ENCODE results near the gene PDE1A.

PDE1A gene

DNA sequence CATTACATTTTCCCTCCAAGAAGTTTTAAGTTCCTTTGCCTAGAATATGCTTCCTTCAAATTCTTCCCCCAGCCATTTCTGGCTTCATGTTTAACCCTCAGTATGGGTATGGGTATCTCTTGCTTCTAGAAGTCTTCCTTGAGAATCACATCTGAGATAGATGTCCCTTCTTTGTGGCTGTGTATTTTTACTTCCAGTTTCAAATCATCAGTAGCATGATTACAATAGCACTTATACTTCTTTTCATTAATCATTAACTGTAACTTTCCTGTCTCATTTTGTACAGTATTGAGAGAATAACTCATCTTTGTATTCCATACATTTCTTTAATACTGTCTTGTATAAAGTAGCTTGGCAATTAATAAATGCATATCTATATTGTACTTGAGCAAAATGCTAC lies 17.3 kb upstream of the PDE1A start:
- no peaks in the 10 kb centered on the region for H4K20me1 ChIP-seq
- no peak overlapping the region for H3K4me2 ChIP-seq
- no peak overlapping the region for H3K9ac ChIP-seq
- H3K4me3 ChIP-seq, result no peak overlapping the region
- no peaks in the 10 kb centered on the region for H3K9me3 ChIP-seq
- H3K27me3 ChIP-seq, result no peaks in the 10 kb centered on the region
- no peak for TF ChIP-seq Cebpa-rat (IDR thresholded peaks at IDR 0.05)
- H3K36me3 ChIP-seq, result no peaks in the 10 kb centered on the region
- H3K27ac ChIP-seq, result no peak overlapping the region
- no peaks in the 10 kb centered on the region for H3K4me1 ChIP-seq

DNA sequence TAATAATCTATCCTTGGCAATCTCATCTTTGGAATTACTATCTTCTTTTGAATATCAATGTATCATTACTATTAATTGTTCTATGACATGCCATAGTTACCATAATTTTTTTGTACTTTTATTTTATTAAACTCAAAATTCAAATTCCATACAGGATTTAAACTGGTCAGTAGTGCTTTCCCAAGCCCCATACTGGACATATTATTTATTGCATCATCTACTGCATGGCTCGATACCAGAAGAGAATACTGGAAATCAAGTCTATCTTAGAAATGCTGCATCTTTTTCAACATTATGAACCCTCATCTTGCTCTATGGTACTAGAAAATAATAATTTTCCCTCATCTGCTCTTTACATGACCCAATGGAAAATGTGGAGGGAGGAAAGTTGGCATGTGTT lies 9.4 kb upstream of the PDE1A start:
- H4K20me1 ChIP-seq, result no peaks in the 10 kb centered on the region
- H3K27ac ChIP-seq, result no peak overlapping the region
- TF ChIP-seq Cebpa-rat (IDR thresholded peaks at IDR 0.05), result no peak

DNA sequence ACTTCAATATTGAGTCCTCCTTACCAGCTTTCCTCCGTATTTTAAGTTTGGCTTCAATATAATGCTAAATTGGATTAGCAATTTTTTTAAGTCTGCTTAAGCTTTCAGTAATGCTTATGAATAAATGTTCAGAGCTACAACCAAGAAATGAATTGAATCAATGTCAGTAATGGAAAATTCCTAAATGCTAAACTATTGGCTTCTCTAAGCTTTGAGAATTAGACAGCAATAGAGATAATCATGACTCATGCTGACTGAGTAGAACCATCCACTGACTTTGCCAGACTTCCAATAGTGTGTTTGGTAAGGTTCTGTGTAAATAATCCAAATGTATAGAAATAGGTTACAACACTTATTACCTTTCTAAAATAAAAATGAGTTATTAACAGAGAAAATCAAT lies 8.9 kb upstream of the PDE1A start:
- no peaks in the 10 kb centered on the region for H3K4me1 ChIP-seq
- H4K20me1 ChIP-seq, result no peaks in the 10 kb centered on the region
- H3K4me3 ChIP-seq, result no peak overlapping the region
- H3K27me3 ChIP-seq, result no peaks in the 10 kb centered on the region
- H3K36me3 ChIP-seq, result no peaks in the 10 kb centered on the region
- H3K4me2 ChIP-seq, result no peak overlapping the region
- no peak overlapping the region for H3K27ac ChIP-seq
- no peaks in the 10 kb centered on the region for H3K9me3 ChIP-seq
- H3K9ac ChIP-seq, result no peak overlapping the region
- TF ChIP-seq Cebpa-rat (IDR thresholded peaks at IDR 0.05), result no peak

More for the DNA sequence above, 9.4 kb upstream of the PDE1A start:
- H3K4me3 ChIP-seq, result no peak overlapping the region
- H3K9me3 ChIP-seq, result no peaks in the 10 kb centered on the region
- H3K4me1 ChIP-seq, result no peaks in the 10 kb centered on the region
- H3K27me3 ChIP-seq, result no peaks in the 10 kb centered on the region
- H3K36me3 ChIP-seq, result no peaks in the 10 kb centered on the region
- no peak overlapping the region for H3K4me2 ChIP-seq
- no peak overlapping the region for H3K9ac ChIP-seq

DNA sequence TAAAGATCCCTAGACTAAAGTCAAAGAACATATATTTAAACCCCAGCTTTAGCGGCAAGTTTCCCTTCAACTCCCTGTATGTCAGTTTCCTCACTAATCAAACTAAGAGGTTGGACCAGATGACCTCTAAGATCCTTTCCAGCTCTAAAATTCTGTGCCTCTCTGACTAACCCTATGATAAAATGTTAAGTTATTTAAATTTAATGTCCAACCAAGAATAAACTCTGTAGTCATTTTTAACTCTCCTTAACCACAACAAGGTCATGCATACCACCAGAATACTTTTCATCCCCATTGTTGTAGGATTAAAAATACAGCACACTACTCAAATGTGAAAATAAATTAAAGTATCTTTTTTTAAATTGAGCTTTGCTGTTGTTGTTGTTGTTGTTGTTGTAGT lies 5.2 kb upstream of the PDE1A start:
- no peak for TF ChIP-seq Cebpa-rat (IDR thresholded peaks at IDR 0.05)
- Histone ChIP-seq H4K20me1 (no peaks in the 10 kb centered on the region), H3K9me3 (no peaks in the 10 kb centered on the region), H3K4me1 (no peaks in the 10 kb centered on the region), H3K4me2 (no peak overlapping the region), H3K4me3 (no peak overlapping the region), H3K27me3 (no peaks in the 10 kb centered on the region), H3K36me3 (no peaks in the 10 kb centered on the region), H3K9ac (no peak overlapping the region), H3K27ac (no peak overlapping the region)

DNA sequence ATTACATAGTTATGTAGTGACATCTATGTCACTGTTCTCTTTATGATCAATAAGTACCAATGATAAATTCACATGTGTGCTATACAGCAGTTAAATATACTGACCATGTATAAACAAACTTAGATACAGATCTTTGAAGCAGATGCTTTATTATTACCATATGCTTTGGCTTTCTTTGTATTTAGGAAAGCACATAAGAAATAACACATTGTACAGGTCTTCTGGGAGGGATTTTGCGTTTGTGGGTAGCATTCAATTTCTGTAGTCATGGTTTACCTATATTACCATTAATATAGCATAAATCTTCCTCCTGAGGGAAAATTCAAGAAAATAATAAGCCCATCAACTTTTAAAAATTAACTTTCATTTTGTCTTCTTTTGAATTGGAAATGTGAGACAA lies 1.6 kb upstream of the PDE1A start:
- no peak overlapping the region for H3K9ac ChIP-seq
- no peaks in the 10 kb centered on the region for H3K9me3 ChIP-seq
- no peak overlapping the region for H3K4me3 ChIP-seq
- H3K27me3 ChIP-seq, result no peaks in the 10 kb centered on the region
- no peaks in the 10 kb centered on the region for H3K36me3 ChIP-seq
- no peak for TF ChIP-seq Cebpa-rat (IDR thresholded peaks at IDR 0.05)
- H4K20me1 ChIP-seq, result no peaks in the 10 kb centered on the region
- no peak overlapping the region for H3K4me2 ChIP-seq
- H3K27ac ChIP-seq, result no peak overlapping the region
- no peaks in the 10 kb centered on the region for H3K4me1 ChIP-seq

DNA sequence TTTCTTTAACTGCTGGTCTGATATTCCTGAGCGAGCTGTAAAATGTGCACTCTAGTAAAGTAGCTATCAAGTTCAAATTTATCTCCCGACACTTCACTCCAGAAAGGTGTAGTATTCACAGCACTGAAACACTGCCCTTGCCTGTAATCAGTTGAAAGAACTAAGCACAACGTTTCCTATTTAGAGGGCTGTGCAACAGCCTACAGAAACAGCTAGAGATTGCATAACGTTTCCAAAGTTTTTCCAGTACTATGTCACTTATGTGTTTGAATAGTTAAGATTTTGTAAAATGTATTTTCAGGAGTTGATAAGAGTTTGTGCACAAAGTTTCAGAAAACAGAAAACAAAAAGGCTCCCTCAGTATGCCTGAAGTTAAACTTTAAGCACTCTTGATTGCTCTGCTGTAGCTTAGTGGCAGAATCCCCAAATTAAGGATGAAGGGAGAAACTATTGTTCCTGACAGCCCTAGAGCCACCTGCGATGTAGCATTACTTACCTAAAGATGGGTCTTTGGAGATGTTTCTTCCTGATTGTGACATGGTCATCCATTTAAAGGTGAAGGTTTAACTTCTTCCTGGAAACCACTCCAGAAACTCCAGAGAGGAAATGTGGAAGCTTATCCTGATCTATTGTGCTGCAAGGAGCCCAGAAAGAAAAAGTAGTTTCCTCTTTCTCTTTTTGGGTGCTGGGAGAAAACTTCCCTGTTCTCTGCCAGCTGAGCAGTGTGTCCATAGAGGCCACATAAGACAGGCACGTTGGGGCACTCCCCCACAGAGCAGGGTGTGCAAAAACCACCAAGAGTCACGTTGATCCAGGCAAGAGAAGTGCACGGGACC lies 536 bp downstream of the PDE1A start:
- no peak overlapping the region for H3K9ac ChIP-seq
- H3K27me3 ChIP-seq, result no peaks in the 10 kb centered on the region
- H3K27ac ChIP-seq, result no peak overlapping the region
- no peak overlapping the region for H3K4me2 ChIP-seq
- H3K36me3 ChIP-seq, result no peaks in the 10 kb centered on the region
- no peak overlapping the region for H3K4me3 ChIP-seq
- no peaks in the 10 kb centered on the region for H4K20me1 ChIP-seq
- no peaks in the 10 kb centered on the region for H3K9me3 ChIP-seq
- no peak for TF ChIP-seq Cebpa-rat (IDR thresholded peaks at IDR 0.05)
- H3K4me1 ChIP-seq, result no peaks in the 10 kb centered on the region

DNA sequence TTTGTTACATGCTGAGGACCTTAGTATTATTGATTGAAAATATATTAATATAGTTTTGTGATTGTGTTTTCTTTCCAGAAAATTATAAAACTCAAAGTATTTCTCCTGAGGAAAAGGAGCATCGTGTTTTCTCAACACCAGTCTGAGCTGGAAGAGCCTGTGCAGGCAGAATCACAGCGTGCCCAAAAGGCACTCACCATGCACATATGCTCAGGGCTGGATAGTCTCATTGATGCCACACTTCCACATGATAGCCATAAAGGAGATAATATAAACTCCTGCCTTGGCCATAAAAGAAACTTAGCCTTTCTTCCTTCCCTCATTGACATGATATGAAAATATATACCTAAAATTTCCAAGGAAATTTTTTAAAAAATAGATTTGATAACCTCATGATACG lies 4.0 kb downstream of the PDE1A start:
- no peak for TF ChIP-seq Cebpa-rat (IDR thresholded peaks at IDR 0.05)
- H3K36me3 ChIP-seq, result no peaks in the 10 kb centered on the region
- H3K4me3 ChIP-seq, result no peak overlapping the region
- no peaks in the 10 kb centered on the region for H3K27me3 ChIP-seq
- H3K9ac ChIP-seq, result no peak overlapping the region
- no peak overlapping the region for H3K27ac ChIP-seq
- no peaks in the 10 kb centered on the region for H4K20me1 ChIP-seq
- H3K9me3 ChIP-seq, result no peaks in the 10 kb centered on the region
- H3K4me2 ChIP-seq, result no peak overlapping the region
- no peaks in the 10 kb centered on the region for H3K4me1 ChIP-seq

DNA sequence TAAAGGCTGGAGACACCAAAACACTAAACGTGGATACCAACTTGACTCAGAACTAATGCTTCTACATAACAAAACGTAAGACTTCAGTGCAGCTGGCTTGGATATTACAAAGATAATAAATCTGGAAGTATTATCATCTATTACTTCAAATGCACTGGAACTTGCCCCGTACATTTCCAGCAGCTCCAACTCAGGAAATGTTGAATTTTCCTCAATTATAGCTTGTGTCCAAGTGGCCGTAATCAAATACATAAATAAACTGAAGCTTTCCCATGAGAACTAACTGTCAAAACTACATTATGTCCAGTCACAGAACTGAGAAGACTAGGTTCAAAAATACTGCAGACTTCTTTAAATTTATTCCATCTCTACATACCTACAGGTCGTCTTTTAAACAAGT lies 6.2 kb downstream of the PDE1A start:
- Histone ChIP-seq H3K27ac (no peak overlapping the region), H3K4me3 (no peak overlapping the region), H3K4me2 (no peak overlapping the region), H3K36me3 (no peaks in the 10 kb centered on the region), H4K20me1 (no peaks in the 10 kb centered on the region), H3K9me3 (no peaks in the 10 kb centered on the region), H3K9ac (no peak overlapping the region), H3K4me1 (no peaks in the 10 kb centered on the region), H3K27me3 (no peaks in the 10 kb centered on the region)
- no peak for TF ChIP-seq Cebpa-rat (IDR thresholded peaks at IDR 0.05)

DNA sequence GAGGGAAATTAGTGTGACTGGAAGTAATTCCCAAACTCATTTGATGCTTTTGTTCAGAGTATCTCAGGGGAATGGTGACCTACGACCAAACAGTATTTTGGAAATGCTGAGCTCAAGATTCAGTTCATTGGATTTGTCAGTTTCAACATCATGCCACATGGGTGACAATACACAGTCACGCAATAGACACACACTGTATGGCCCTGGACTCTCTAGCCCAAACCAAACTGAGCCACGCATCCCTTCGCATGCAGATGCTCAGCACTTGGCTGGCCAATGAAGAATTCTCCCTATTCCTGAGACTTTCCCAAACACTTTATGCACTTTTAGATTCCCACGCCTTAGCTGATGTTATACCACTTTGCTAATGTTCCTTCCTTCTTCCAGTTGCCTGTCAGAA lies 10.0 kb downstream of the PDE1A start:
- no peaks in the 10 kb centered on the region for H4K20me1 ChIP-seq
- TF ChIP-seq Cebpa-rat (IDR thresholded peaks at IDR 0.05), result no peak

DNA sequence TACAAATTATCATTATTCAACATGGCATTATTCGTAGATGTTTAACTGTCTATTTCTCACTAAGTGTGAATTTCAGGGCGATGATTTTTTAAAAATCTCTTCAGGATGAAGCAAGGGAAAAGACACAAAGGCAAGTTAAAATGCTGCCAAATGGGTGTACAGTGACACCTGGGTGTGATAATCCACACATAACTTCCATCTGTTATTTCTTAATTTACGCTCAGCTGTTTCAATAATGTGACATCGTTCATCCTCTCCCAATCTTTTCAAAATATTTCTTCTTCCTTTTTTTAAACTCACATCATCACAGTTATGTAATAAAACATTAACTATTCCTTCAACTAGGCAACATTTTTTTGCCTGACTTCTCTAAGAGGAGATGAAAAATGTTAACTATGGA lies 10.6 kb downstream of the PDE1A start:
- no peak overlapping the region for H3K4me2 ChIP-seq

More for the DNA sequence above, 10.0 kb downstream of the PDE1A start:
- H3K36me3 ChIP-seq, result no peaks in the 10 kb centered on the region
- no peak overlapping the region for H3K9ac ChIP-seq
- H3K4me1 ChIP-seq, result no peaks in the 10 kb centered on the region
- H3K27me3 ChIP-seq, result no peaks in the 10 kb centered on the region
- H3K27ac ChIP-seq, result no peak overlapping the region
- H3K4me3 ChIP-seq, result no peak overlapping the region
- no peaks in the 10 kb centered on the region for H3K9me3 ChIP-seq
- no peak overlapping the region for H3K4me2 ChIP-seq

DNA sequence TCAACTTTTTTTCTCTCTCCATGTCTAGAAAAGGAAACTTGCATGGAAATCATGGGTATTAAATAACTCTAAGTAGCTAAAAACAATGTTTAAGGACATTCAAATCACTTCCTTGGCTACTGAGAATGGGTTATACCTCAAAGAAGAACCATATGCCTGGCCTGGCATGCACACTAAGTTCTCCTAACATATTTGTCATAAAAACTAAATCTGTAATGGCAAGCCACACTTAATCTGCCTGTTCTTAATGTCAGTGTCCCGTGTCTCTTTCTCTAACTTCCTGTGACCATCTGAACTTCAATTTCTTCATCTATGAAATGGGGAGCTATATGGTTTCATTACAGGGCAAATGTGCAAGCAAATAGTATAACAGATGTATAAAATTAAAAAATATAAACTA lies 11.1 kb downstream of the PDE1A start:
- Histone ChIP-seq H3K36me3 (no peaks in the 10 kb centered on the region), H3K9ac (no peak overlapping the region), H3K9me3 (no peaks in the 10 kb centered on the region), H3K4me3 (no peak overlapping the region), H3K27ac (no peak overlapping the region), H3K4me2 (no peak overlapping the region), H4K20me1 (no peaks in the 10 kb centered on the region), H3K4me1 (no peaks in the 10 kb centered on the region), H3K27me3 (no peaks in the 10 kb centered on the region)
- TF ChIP-seq Cebpa-rat (IDR thresholded peaks at IDR 0.05), result no peak

More for the DNA sequence above, 10.6 kb downstream of the PDE1A start:
- Histone ChIP-seq H3K36me3 (no peaks in the 10 kb centered on the region), H4K20me1 (no peaks in the 10 kb centered on the region), H3K27me3 (no peaks in the 10 kb centered on the region), H3K4me1 (no peaks in the 10 kb centered on the region), H3K4me3 (no peak overlapping the region), H3K9ac (no peak overlapping the region), H3K9me3 (no peaks in the 10 kb centered on the region), H3K27ac (no peak overlapping the region)
- no peak for TF ChIP-seq Cebpa-rat (IDR thresholded peaks at IDR 0.05)

Data from BLaER1 (cell line).